ENCODE results near the gene GALNT2.

The GALNT2 gene

DNA sequence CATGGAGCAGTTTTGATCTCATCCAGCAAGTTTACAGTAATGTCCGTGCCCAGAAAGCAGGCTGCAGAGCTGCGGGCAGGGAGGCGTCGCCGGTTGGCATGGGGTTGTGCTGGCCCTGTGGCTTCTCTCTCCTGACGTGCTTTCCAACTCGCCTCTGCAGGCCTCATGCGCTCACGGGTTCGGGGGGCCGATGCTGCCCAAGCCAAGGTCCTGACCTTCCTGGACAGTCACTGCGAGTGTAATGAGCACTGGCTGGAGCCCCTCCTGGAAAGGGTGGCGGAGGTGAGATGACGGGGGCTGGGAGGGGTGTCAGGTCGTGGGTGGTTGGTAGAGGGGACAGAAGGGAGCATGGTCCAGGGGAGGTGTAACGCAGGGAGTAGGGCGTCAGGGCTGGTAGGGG, 176.1 kb downstream of the GALNT2 start:
- DNase-seq: no peak

GRCh38 chr1:230243583-230244353, 176.7 kb downstream of the GALNT2 start:
- peak; percentile 29 for DNase-seq

GRCh38 chr1:230246551-230246950, 179.5 kb downstream of the GALNT2 start:
- DNase-seq: no peak

GRCh38 chr1:230248016-230248888, 181.2 kb downstream of the GALNT2 start:
- no peak for DNase-seq

- no peak for DNase-seq
Measured at GRCh38 chr1:230248889-230249270, 181.8 kb downstream of the GALNT2 start.

- DNase-seq: no peak
Measured at GRCh38 chr1:230249695-230250480, 182.8 kb downstream of the GALNT2 start.

GRCh38 chr1:230250666-230251065, 183.6 kb downstream of the GALNT2 start:
- DNase-seq: no peak

DNA sequence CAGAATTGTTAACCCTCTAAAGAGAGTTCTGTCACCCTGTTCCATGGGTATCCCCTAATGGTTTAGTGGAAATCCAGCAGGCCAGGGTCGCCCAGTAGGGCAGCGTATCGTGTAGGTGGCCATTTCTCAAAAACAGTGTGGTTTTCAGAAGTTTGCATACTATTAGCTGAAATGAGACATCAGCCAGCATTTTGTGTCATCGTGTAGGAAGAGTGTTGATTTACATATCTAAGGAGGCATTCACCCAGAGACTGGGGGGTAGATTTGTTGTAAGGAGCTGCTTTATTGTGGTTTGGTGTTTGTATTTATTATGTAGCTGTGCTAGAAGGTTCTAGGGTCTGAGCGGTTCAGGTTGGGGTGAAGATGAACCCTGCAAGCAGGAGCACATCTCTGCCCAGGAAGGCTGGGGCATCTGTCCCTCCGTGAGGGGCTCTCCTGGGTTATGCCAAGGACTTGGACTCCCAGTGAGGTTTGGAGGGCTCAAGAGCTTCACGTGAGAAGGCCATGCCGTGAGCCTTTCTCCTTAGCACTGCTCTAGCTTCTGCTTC, 184.7 kb downstream of the GALNT2 start:
- DNase-seq: no peak

DNA sequence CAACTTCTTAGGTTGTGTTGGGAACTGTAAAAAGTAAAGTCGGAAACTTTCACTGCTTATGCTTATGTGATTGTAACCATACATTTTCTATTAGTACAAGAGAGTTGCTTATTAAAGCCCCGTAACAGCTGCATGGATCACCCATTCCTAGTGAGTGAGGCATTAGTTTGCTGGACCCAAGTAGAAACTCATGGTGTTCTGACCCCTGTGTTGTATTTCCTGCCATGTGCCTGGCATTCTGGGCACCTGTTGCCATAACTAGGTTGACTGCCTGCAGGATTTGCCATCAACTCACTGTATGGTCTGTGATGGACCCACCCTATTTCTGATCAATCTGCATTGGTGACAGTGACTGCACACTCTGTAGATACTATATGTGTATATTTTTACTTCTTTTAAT, 186.1 kb downstream of the GALNT2 start:
- DNase-seq: no peak

DNA sequence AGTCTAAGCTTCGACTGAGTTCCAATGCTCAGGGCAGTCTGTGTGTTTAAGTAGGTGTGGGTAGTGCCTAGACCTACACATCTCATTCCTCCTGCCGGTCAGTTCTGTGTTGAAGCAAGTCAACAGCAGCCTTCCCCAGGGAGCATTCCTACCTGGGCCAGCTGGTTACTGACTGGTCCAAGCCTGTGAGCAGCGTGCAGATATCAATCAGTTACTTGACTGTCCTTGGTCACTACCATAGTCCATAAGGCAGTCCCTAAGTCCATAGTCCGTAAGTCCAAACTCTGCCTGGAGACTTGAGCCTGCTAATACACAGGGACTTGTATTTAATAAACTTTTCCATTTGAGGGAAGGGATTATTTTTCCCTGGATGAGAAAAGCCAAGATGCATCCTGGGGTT, 187.2 kb downstream of the GALNT2 start:
- no peak for DNase-seq

DNA sequence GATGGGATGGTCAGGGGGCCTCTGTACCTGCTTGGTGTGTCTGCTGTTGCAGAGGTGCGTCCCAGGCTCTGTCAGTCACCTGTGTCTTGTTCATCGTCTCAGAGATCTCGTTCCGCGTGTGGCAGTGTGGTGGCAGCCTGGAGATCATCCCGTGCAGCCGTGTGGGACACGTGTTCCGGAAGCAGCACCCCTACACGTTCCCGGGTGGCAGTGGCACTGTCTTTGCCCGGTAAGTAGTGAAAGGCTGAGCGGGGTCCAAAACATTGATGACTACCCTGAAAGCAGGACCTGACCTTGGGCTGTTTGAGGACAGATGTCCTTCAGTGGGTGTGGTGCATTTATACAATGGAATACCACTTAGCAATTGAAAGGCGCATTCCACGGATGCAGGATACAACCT, 188.1 kb downstream of the GALNT2 start:
- DNase-seq: no peak

GRCh38 chr1:230255991-230256390, 189.0 kb downstream of the GALNT2 start:
- DNase-seq: no peak

DNA sequence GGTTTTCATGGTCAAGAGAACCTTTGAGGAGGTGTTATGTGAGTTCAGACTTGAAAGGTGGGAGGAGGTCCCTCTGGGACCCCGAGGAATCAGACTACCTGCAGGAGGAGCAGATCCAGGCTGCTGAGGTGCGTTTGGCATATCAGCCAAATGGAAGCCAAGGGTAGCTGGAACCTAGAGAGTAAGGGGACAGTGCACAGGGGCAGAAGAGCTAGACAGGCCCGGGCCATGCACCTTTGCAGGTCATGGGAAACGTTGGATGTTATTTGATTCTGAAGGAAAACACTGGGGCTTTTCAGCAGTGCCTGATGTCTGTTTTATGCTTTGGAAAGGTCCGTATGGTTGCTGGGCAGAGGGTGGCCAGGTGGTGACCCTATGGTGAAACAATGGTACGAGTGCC, 189.9 kb downstream of the GALNT2 start:
- no peak for DNase-seq

- DNase-seq: no peak
Measured at GRCh38 chr1:230259621-230260020, 192.6 kb downstream of the GALNT2 start.

GRCh38 chr1:230260831-230261230, 193.8 kb downstream of the GALNT2 start:
- no peak for DNase-seq

GRCh38 chr1:230261928-230262650, 195.1 kb downstream of the GALNT2 start:
- DNase-seq: no peak

DNA sequence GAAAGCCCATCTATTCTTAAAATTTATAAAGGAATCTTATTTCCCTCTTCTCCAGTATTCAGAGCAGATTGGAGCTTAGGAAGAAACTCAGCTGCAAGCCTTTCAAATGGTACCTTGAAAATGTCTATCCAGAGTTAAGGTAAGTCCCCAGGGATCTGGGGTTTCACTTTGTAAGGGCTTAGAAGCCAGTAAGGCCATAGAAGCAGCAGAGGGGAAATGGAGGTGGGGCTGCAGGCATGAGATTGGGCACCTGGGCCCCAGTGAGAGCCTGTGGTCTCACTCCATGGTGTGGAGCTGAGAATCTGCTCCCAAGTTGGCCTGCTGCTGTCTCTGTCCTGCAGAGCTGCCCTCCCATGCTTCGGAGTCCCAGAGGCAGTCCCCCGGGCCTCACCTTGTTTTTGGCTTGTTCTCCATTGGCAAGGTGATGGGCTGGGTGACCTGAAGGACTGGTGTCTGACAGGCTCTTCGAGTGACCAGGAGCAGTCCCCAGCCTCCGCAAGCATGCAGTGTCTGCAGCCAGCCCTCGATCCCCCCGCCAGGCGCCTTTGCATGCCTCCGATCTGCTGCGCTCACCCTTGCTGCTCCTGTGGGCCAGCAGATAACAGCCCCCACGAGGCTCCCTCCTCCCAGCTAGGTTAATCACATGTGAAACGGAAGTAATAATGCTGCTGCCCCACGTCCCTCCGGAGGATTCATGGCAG, 196.0 kb downstream of the GALNT2 start:
- DNase-seq: no peak

DNA sequence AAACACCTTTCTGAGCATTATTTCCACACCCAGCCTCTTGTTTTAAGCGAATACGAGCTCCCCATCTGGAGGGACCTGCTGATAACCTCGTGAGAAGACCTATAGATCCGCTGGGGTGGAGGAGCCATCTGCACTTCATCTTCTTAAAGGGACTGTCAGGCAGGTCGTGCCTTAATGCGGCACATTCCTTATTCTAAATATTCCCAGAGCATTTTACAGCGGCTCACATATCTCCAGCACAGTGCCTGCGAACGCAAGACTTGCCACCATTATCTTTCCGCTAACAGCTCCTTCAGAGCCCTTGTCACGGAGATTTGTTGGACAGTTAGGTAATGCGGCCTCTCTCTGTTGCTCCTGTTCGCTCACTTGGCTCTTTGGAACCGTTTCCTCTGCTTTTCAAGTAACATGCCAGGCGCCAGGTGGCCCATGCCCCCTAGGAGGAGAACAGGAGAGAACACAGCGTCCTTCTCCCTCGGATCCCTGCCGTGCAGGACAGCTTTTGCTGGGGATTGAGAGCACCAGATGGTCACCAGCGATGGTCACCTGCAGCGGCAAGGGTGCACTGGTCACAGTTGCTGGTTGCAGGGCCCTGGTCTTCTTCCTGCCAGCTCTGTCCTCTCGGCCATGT, 196.6 kb downstream of the GALNT2 start:
- no peak for DNase-seq

- no peak for DNase-seq
Measured at GRCh38 chr1:230264342-230264741, 197.3 kb downstream of the GALNT2 start.

DNA sequence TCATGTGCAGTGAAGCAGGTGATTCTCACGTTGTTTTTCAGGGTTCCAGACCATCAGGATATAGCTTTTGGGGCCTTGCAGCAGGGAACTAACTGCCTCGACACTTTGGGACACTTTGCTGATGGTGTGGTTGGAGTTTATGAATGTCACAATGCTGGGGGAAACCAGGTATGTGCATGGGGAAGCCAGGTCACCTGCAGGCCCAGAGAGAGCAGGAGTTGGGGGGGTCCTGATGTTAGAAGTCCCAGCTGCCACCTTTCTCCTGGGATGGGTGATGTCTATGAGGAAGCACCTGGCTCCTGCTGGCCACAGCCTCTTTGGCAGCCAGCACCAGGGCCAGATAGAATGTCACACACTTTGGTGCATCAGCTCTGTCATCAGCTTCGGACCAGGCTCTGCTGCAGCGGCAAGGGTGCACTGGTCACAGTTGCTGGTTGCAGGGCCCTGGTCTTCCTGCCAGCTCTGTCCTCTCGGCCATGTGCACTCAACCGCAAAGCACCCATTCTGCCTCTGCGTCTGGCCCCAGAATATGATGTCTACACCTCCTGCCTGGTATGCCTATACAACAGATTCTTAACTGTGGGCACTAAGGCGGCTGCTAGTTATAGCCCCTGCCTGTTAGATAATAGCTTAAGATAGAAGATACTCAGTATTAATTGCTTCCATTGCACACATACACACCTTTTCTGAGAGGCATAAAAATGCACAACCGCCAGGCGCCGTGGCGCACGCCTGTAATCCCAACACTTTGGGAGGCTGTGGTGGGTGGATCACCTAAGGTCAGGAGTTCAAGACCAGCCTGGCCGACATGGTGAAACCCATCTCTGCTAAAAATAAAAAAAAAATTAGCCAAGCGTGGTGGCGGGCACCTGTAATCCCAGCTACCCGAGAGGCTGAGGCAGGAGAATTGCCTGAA, 198.4 kb downstream of the GALNT2 start:
- DNase-seq: no peak
